Smooth muscle cell of the brain vasculature (primary cell): ENCODE results near the gene KCP.

Experiments used
- DNase-seq: peaks from one replicate; pipeline ENCODE4 v3.0.0-alpha.2; 2012; ENCODE audit warnings: low read depth, low spot score

KCP gene

DNA sequence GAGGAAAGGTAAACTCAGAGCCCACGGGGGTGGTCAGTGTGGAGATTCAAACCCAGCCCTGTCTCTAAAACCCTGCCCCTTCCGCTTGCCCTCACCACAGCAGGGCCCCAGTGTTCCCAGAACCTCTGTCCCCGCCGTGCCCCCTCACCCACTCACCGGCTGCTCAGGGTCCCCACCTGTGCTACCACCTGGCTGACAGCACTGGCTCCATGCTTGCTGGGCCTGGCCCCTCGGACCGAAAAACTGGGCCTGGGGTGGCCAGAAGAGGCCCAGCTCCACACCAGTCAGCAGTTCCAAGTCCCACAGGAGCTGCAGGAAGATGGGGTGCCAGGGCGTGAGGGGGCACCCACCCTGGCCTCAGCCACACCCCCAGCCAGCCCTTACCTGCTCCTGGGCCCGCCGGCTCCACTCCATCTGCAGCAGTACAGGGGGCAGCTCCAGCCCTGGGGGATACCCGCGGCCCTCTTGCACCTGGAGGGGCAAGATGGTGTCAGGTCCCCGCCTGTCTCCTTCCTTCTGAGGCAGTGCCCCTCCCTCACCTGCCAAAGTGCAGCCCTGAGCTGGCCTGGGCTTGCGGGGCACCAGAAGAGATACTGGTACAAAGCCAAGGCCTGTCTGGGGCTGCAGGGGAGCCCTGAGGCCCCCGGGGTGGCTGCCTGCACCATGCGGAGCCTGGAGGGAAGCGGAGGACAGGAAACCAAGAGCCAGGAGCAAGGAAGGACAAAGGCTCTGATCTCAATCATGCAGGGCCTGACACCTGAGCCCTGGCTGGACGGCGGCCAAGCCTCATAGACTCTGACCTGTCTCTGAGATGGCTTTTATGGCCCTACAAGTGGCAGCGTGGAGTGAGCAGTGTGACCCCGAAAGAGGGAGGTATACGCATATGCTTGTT is 36.1 kb downstream of the KCP start:
- no peak for DNase-seq

DNA sequence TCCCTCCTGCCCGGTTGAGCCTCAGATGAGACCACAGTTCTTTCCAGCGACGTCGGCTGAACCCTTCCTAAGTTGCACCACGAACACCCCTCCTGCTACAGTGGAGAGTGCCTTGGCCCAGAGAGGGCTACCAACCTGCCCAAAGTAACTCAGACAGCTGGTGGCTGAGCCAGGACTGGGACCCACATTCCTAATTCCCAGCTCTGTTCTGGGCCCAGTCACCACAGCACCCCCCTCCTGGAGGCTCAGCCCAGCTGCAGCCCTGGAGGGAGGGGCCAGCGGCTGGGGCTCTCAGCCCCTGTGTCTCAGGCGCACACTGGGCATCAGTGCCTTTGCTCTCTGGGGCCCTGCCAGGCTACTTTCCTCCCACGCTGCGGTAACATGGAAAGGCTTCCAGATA is 37.3 kb downstream of the KCP start:
- DNase-seq: no peak

DNA sequence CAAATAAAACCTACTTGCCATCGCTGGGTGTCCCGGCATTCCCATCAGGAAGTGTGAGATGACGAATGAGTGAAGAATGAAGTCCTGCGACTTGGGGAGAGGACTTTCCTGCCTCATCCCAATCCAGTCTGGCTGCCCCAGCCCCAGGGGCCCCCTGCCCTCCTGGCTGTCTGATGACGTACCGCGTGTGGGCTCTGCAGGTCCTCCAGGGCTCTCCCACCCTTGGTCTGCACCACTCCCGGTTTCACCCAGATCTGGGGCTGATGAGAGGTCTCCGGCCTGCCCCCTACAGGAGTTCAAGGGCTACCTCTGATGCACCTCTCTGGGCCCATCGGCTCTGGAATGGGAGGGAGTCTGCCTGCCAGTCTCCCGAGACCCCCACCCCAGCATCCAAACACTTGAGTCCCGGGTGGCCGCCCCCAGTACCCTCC is 38.1 kb downstream of the KCP start:
- DNase-seq: no peak

DNA sequence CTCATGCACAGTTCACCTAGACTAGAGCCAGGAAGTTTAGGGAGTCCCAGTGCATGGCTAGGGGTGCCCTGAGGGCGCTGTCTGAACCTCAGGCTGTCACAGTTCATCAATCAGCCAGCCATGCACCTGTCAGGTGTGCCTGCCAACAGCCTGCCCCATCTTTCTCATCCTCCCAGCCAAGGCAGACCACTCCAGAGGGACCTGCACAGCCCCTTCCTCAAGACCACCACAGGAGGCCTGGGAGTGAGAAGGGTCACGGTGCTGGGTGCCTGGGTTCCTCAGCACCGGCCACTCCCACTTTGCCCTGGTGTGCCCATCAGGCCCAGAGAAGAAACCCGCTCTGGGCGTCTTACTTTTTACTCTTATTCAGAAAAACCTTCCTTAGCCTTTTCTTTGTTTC is 39.5 kb downstream of the KCP start:
- no peak for DNase-seq

DNA sequence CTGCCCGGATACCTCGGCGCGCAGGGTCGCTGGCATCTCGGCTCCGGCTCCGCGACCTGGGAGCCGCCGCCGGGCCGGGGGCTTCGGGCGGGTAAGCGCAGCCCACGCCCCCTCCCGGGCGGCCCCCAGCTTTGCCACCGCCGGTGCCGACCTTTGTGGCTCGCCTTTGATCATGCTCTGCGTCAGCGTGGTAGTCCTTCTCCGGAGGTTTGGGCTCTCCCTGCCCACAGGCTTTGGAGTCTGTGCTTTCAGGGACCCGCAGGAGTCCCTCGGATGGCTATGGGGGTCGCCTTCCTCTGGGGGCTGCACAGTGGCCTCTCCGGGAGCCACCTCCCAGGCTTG is 40.6 kb downstream of the KCP start:
- no peak for DNase-seq

DNA sequence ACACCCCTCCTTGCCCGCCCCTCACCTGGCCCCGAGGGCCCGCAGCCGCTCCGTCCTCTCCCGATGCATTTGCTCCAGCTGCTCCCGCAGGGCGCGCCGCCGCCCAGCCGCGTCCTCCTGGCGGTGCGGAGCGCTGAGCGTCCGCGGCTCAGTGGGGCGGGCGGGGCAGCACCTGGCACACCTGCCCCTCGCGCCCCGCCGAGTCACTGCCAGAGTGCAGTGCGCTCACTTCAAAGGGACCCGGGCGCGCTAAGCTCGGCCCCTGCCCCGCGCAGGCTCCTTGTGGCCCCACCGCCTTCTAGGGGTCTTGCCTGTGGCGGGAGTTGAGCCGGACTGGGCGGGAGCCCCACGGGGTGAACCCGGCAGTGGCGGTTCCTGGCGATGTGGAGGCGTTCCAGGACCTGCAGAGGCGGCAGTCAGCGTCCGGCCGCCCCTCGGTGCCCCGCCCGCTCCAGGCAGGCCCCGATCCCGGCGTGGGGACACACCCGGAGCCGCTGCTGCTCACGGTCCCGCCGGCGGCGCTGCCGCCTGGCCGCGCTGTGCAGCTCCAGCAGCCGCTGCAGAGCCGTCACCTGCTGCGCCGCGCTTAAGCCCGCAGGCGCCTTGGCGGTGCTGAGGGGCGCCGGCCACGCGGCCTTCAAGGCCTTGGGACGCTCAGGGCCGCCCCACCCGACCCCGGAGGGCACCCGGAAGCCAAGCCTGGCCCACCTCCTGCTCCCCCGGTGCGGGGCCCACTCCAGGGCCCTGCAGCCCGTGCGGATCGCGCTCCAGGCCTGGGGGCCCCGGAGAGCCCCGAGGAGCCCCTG is 41.2 kb downstream of the KCP start:
- DNase-seq: no peak

DNA sequence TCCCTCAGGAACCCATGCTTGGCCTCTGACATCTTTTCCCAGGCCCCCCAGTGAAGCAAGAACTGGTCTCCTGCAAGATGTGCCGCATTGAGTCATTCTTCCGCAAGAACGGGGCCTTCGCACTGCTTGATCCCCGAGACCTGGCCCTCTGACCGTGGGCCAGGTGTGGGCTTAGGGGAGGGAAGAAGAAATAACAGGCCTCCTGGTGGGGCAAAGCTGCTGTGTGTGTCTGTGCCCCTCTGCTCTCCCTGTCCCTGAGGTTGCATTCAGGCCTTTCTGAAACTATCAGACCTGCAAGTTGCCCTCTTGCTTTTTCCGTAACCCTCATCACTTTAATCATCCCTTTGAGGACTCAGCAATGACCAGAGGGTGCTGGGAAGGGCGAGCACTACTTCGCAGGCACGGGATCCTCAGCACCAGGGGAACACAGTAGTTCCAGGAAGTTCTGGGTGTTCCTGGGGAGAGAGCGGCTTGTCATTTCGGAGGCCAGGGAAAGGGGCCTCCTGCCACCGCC is 41.8 kb downstream of the KCP start:
- DNase-seq: no peak

DNA sequence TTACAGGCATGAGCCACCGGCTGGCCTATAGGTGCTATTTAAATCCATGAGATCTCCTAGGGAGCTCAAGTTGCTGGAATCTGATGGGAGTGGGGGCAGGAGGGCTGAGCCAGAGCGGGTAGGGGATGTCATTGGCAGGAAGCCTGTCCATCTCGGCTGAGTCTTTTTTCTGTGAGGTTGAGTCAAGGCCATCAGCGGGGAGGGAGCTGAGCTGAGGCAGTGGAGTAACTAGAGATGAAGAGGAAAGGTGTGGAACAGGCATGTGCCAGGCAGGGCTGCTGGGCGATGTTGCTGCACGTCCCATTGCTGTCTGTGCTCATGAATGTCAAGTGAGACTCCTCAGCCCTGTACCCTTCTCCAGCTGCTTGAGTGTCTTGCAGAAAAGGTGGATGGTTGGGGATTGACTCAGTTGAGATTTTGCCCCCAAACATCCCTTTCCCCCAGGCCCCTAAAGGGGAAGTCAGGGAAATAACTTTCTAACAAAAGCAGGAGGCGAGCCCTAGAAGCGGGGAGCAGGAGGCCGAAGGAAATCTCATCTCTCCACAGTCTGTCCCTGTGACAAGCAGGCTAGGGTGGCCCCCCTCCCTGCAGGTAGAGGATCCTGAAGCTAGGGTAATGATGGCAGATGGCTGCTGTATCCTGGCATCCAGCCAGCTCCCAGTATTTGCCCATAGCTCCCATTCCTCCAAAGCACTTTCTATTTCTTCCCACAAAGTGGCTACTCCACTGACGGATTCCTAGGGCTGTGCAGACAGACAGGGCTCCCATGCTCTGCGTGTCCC is 42.5 kb downstream of the KCP start:
- no peak for DNase-seq

DNA sequence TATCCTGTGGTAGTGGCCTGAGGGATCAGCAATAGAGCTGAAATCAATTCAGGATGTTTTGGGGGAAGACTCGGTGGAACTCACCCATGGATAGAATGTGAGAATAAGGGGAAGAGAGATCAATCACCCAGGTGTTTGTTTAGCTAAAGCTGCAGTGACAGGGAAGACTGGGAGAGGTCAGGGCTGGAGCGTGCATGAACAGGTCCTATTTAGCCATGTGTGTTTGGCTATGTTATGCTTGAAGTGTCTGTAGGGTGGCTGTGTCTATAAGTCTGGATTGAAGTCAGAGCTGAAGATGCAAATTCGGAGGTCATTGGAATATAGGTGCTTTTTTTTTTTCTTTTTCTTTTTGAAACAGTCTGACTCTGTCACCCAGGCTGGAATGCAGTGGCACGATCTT is 43.3 kb downstream of the KCP start:
- no peak for DNase-seq

DNA sequence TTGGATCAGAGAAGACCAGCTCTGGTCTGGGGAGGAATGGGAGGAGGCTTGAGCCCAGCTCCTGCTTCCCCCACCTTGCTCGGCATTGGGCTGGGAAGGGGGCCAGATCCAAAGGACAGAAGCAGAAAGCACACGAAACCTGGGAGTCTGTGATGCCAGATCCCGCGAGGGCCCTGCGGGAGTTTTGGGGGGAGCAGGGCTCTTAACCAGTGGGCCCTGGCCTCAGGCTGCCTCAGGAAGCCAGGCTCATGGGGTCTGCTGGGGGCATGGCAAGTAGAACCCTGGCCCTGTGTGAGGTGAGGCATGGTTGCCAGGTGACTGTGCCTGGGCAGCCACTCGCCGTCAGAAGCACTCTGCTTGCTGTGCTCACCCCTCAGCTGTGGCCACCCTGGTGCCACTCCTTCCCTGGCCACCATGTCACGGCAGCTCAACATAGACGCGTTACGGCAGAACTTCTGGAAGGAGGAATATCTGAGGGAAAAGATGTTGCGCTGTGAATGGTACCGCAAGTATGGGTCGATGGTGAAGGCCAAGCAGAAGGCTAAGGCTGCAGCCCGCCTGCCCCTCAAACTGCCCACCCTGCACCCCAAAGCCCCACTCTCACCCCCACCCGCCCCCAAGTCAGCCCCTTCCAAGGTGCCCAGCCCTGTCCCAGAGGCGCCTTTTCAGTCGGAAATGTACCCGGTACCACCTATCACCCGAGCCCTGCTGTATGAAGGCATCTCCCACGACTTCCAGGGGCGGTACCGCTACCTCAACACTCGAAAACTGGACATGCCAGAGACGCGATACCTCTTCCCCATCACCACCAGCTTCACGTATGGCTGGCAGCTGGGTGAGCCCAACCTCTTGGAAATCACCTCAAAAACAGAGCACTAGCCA is 44.3 kb downstream of the KCP start:
- DNase-seq: no peak

DNA sequence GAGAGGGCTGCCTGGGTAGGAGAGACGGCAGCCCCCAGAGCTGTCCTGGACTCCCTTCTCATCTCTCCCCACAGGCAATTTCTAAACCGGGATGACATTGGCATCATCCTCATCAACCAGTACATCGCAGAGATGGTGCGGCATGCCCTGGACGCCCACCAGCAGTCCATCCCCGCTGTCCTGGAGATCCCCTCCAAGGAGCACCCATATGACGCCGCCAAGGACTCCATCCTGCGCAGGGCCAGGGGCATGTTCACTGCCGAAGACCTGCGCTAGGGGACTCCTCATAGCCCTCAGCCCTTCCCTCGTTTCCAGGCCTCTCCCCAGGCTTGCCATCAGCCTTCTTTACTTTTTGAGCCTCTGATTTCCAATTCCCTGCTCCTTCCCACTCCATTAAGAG is 45.2 kb downstream of the KCP start:
- no peak for DNase-seq

DNA sequence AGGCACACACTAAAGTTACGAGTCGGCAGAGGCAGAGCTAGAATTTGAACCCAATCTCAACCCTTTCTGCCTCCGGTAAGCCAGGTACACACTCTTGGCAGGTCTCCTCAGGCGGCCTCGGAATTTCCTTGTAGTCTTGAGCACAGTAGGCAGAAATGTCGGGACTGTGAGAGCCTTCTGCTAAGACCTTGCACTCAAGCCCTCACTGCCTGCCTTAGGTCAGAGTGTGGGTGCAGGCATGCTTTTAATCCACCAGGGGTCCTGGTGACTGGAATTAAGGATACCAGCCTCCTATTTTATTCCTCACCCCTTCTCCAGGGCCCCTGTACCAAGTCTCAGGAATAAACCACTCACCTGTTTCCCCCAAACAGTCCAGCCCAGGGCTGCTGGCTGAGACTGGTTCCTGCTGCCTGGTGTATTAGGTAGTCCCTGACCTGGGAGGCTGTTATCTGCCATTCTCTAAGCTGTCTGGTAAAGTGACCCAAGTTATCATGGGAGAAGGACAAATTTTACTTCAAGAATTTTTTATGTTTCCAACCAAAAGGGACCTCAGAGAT is 47.0 kb downstream of the KCP start:
- no peak for DNase-seq

DNA sequence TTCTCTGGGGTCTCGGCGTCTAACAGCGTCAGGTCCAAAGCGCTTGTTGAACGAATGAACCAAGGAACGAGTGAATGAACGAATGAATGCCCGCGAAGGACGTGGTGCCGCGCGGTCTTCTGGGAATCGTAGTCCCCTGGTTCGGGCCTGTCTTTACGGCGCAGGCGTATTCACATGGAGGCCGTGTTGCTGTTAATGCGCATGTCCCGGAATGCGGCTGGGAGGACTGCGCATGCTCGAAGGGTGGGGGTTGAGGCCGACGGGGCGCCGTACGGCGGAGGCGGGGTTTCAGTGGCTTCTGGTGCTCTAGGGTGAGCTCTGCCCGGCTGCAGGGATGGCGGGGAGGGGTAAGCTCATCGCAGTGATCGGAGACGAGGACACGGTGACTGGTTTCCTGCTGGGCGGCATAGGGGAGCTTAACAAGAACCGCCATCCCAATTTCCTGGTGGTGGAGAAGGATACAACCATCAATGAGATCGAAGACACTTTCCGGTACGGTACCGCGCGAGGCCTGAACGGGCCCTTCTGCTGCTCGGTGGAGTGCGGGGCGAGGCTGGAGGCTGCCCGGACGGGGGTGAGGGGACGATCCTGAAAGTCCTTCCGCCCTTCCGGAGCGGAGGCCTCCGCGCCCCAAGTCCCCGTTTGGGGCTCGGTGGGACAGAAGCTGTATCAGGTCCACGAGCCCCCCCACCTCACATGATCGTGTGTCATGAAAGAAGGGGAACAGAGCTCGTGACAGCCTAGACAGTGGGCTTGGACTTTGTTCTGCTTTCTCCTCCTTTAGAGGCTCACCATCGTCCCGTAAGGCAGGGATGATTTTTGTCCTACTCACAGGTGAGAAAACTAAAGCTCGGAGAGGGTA is 47.7 kb downstream of the KCP start, which contains the start of gene ATP6V1F:
ATP6V1F (plus strand) TSS at position 286 of the 862 bp plus-strand sequence; CDS start at position 335, 49 bp downstream.
- peak; percentile 94 for DNase-seq

DNA sequence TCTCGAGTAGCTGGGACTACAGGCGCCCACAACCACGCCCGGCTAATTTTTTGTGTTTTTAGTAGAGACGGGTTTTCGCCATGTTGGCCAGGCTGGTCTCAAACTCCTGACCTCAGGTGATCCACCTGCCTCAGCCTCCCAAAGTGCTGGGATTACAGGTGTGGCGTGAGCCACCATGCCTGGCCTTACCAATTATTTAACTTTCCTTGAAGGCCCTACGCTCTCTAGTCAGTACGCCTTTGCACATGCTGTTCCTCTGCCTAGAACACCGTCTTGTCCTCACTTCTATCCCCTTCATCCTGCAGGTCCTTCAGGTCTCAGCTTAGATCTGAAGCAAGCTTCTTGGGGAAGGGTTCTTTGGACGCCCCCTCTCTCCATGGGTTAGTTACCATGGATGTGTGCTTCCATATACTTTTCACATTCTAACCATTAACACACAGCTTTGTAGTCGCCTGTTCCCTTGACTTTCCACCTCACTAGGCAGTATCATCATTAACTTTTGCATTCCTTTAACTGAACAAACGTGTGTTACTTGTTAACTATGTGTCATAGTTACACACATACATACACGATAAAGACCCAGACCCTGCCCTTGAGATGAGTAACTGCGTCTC is 48.4 kb downstream of the KCP start:
- DNase-seq: no peak

DNA sequence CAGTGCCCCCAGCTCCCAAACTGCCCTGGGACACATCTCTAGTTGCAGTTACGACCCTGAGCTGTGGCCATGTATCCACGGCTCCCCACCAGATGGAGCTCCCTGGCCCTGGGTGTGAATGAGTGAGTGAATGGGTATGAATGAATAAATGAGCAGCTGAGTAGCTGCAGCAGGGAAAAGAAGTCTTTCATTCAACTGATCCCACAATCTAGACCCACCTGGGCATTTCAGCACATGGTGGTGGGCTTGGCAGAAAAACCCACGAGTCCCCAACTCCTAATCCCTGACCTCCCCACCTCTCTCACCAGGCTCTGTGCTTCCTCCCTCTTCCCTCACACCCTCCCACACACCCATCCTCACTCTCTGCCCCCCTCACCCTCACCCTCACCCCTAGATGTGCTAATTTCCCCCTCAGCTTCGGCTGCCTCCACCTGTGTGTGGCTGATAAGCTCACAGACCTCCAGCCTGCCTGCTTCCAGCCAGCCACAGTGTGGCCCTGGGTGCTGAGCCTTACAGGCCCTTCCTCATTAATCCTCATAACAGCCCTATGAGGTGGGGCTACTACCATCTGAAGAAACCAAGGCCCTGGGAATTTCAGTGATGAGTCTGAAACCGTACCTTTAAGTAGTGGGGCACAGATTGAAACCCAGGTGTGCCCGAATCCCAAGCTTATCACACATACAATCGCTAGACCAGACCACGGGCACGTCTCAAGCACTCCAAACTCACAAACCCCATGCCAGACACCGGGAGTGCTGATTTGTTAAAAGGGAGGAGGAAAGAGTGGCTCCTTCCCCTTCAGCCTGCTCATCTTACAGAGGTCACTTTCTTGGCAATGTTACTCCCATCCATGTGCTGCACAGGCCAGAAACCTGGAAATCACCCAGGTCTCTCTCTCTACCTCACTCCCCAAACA is 50.1 kb downstream of the KCP start:
- no peak for DNase-seq

DNA sequence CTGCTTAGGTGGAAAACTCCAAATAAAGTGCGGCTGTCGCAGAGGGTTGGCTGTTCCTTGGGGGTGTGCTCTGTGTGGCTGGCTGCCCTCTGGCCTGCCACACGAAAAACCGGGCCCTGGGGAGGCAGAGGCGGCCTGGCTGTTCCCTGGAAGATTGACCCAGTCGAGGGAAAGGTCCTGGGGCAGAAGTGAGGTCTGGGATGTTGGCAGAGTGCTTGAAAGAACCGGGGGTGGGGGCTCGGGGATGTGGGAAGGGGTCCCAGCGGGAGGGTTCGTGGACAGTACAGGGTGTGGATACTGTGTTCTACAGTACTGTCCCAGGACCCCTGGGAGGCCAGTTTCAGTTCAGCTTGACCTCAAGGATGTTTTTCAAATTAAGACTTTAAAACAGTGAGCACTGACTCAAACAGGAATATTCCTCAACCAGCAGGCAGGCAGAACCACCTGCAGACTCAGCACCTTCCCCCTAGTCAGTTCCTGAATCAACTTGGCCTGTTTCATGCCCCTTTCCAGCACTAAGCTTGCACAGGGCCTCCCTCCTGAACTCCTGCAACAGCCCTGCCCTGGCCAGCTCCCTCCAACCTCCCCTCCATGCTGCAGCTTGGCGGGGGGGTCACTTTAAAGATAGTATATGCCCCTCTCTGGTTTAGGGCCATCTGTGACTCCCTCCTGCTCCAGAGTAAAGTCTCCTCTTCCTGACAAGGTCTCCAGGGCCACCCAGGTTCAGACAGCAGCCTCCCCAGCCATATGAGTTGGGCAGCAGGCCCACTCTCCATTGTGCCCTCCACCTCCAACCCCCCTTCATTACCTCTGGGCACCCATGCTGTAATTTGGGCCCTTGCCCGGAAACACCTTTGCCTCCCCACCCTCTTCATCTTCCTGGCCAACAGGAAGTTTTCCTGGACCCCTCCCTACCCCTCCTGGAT is 51.0 kb downstream of the KCP start:
- DNase-seq: peak; percentile 50
